Activated CD4-positive, alpha-beta T cell treated with anti-CD3 and anti-CD28 coated beads for 36 hours (primary cell): Measurements from ENCODE around the gene PRLHR. TPM values are rescaled to one million over a fixed set of nuclear protein-coding genes. Genes with fewer than 3 reads are reported as not detected.

ENCODE experiments used
- ATAC-seq: fragments of 200-7000 bp; cut with Tn5 transposase; one replicate; pipeline ENCODE4 v1.10.0; 2021; ENCODE audit warnings: mild to moderate bottlenecking, moderate library complexity
- CTCF ChIA-PET: fragments of 350-600 bp; sonication (Branson Sonifier 250); formaldehyde crosslinking; loops from one replicate; lab custom pipeline; 2021; ENCODE audit warnings: antibody characterized with exemption; lab: Charles Lee
- POLR2A ChIA-PET: fragments of 350-600 bp; sonication (Branson Sonifier 250); formaldehyde crosslinking; loops from one replicate; lab custom pipeline; 2021; ENCODE audit warnings: antibody characterized with exemption, inconsistent platforms; lab: Charles Lee
- DNase-seq: peaks from one replicate; pipeline ENCODE4 v3.0.0-alpha.2; 2020
- H3K27ac Mint-ChIP-seq: one replicate; pipeline ENCODE4 v1.8.0; 2021; ENCODE audit warnings: mixed read lengths
- H3K27me3 Mint-ChIP-seq: one replicate; pipeline ENCODE4 v1.8.0; 2021; ENCODE audit warnings: mixed read lengths
- H3K36me3 Mint-ChIP-seq: one replicate; pipeline ENCODE4 v1.8.0; 2021; ENCODE audit warnings: low read depth, mixed read lengths
- H3K4me1 Mint-ChIP-seq: one replicate; pipeline ENCODE4 v1.8.0; 2021; ENCODE audit warnings: mixed read lengths
- H3K4me3 Mint-ChIP-seq: one replicate; pipeline ENCODE4 v1.8.0; 2021; ENCODE audit warnings: mild to moderate bottlenecking, moderate library complexity, mixed read lengths
- H3K9me3 Mint-ChIP-seq: one replicate; pipeline ENCODE4 v1.8.0; 2021; ENCODE audit warnings: low read depth, mixed read lengths
- intact Hi-C, 2 experiments: fragments of 100-400 bp; cut with DNase I in 1 of 2; cut with micrococcal nuclease in 1 of 2; formaldehyde crosslinking; loops; one replicate each; pipeline versions ENCODE4 v1.14.2 to v1.15.1; 2022 to 2024; cut with DNase I, micrococcal nuclease
- total RNA-seq, 2 experiments: library from RNA; stranded (reverse); gene quantifications; one replicate each; pipeline ENCODE4 v1.2.3, GENCODE V29; 2021

PRLHR gene
- total RNA-seq, result not detected

DNA sequence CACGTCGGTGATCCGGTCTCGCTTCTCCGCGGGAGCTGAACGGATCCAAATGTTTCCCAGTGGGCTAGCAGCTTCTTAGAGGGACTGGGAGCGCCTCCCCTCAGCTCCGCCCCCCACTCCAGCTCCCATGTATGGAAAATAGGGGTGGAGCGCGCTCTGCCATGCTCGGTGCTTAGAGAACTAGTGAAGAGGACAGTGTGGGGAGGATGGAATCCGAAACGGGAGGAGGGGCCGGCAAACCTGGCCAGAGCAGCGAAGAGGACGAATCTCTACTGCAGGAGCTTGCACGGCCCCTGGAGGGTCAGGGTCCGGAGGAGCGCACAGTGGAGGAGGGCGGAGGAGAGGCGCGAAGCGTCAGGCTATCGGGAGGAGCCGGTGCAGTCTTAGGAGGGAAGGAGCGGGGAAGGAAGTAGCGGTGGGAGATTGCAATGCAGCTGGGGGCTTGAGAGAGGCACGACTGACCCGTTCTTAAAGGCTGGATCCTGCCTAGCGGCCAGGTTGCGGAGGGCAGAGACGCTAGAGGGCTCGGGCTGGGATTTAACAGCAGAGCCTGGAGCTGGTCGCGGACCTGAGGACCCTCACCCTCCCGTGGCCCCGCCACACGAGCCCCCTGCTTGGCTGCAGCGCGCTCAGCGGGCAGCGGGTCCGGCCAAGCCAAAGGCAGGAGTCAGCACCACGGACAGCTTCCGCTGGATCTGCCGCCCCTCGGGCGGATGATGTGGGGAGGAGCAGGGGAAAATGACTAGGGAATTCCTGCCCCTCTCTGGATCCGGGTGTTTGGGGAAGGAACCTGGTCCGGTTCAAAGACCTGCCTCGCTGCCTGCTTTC is at the start of gene PRLHR:
Gene PRLHR (minus strand): TSS at position 51 of the 828 bp plus-strand sequence. CDS start 404 bp downstream, outside the sequence.
- peak; percentile 37 for DNase-seq
- Mint-ChIP-seq H3K27me3 (peaks cover 52% of the 10 kb centered on the region), H3K27ac (no peak within 1 kb of the TSS), H3K4me3 (no peak within 1 kb of the TSS), H3K4me1 (peaks cover 12% of the 10 kb centered on the region), H3K36me3 (peaks cover 2% of the 10 kb centered on the region), H3K9me3 (peaks cover 1% of the 10 kb centered on the region)
- intact Hi-C loops, result no loop called here
- ChIA-PET CTCF (interaction anchor here (1.0 kb wide), 1 partner anchor 18 kb away, joined by 3 read pairs; no protein-coding TSS in a partner anchor), POLR2A (interaction anchor here (0.7 kb wide), 1 partner anchor 124 kb away, joined by 9 read pairs; no protein-coding TSS in a partner anchor)
- no peak for ATAC-seq

DNA sequence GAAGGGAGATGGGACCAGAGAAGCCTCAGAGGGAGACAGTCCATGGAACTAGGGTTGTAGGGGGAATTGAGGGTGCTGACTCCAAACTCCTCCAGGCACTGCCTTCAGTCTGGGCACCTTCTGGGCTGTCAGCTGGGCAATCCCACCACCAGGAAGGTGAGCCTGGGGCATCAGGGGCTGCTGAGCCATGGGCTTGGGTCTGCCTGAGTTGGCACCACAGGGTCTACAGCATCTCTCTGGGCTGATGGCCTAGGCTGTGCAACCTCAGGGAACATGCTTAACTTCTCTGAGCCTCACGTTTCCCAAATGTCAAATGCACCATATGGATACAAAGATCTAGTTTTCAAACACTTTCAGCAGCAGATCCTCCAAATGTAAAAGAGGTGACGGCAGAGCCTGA is 46.8 kb upstream of the PRLHR start:
- Mint-ChIP-seq H3K4me3 (no peak overlapping the region), H3K27ac (no peak overlapping the region), H3K4me1 (no peaks in the 10 kb centered on the region), H3K9me3 (peaks cover 10% of the 10 kb centered on the region), H3K36me3 (peaks cover 5% of the 10 kb centered on the region), H3K27me3 (no peaks in the 10 kb centered on the region)
- POLR2A ChIA-PET, result no interaction called here
- ATAC-seq, result no peak
- intact Hi-C loops, result no loop called here
- no peak for DNase-seq
- CTCF ChIA-PET, result no interaction called here

GRCh38 chr10:118638680-118639079 is 43.2 kb upstream of the PRLHR start:
- Mint-ChIP-seq H3K9me3 (peaks cover 10% of the 10 kb centered on the region), H3K4me1 (no peaks in the 10 kb centered on the region), H3K27me3 (no peaks in the 10 kb centered on the region), H3K36me3 (peaks cover 5% of the 10 kb centered on the region), H3K4me3 (no peak overlapping the region), H3K27ac (no peak overlapping the region)
- intact Hi-C loops, result no loop called here
- ChIA-PET CTCF (no interaction called here), POLR2A (no interaction called here)
- ATAC-seq (no peak), DNase-seq (no peak)

DNA sequence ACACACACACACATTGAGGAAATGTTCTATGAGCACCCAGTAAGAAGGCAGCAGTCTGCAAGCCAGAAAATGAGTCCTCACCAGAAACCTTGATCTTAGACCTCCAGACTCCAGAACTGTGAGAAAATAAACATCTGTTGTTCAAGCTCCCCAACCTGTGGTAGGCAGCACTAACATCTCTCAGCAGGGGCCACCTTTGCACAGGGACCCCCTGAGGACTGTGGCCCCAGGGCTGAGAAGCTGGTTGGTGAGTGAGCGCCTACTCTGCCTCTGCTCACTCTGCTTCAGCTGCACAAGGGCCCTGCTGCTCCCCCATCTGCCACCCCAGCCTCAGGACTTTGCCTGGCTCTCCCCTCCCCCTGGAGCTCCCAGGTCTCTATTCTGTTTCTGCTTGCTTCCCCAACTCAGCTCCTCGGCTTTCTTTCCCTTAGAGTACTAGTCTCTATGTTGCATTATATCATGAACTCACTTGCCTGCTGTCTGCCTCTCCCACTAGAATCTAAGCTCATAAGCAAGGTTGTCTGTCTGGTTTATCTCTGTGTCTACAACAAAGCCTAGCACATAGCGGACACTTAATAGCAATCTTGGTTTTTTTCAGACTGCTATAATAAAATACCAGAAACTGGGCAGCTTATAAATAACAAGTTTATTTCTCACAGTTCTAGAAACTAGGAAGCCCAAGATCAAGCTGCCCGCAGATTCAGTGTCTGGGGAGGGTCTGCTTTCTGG is 40.4 kb upstream of the PRLHR start:
- POLR2A ChIA-PET, result no interaction called here

DNA sequence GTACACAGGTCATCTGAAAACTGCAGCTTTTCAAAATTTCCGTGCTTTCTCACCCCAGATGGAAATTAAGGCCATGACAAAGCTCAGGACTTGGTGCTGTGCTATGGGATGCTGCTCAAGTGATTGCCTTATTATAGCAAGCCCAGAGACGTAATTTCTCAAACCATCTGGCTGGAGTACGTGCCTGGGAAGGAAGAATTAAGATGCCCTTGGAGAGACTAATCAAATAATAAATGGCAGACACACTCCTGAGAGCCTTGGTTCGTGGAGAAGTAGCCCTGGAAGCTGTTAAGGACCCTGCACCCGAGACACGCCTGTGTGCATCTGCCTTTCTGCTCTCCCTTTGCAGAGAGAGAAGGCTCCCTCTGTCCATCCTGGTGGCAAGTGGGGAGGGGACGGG is 38.3 kb upstream of the PRLHR start:
- Mint-ChIP-seq H3K4me1 (no peaks in the 10 kb centered on the region), H3K27ac (no peak overlapping the region), H3K9me3 (no peaks in the 10 kb centered on the region), H3K36me3 (no peaks in the 10 kb centered on the region), H3K4me3 (no peak overlapping the region), H3K27me3 (no peaks in the 10 kb centered on the region)
- ChIA-PET POLR2A (no interaction called here), CTCF (interaction anchor here (1.0 to 1.3 kb wide), 2 partner anchors 11 to 134 kb away, joined by 3 read pairs; no protein-coding TSS in a partner anchor)
- ATAC-seq (no peak), DNase-seq (no peak)
- intact Hi-C loops, result no loop called here

More for the DNA sequence above, 40.4 kb upstream of the PRLHR start:
- no peaks in the 10 kb centered on the region for H3K4me1 Mint-ChIP-seq
- no peak for DNase-seq
- H3K9me3 Mint-ChIP-seq, result peaks cover 10% of the 10 kb centered on the region
- peaks cover 5% of the 10 kb centered on the region for H3K36me3 Mint-ChIP-seq
- CTCF ChIA-PET, result interaction anchor here (0.8 to 1.1 kb wide), 3 partner anchors 9 to 20 kb away, joined by 3 to 4 read pairs (median 4); no protein-coding TSS in a partner anchor
- H3K4me3 Mint-ChIP-seq, result no peak overlapping the region
- no peaks in the 10 kb centered on the region for H3K27me3 Mint-ChIP-seq
- intact Hi-C loops, result no loop called here
- no peak for ATAC-seq
- H3K27ac Mint-ChIP-seq, result no peak overlapping the region

- Mint-ChIP-seq H3K9me3 (no peaks in the 10 kb centered on the region), H3K4me1 (no peaks in the 10 kb centered on the region), H3K4me3 (no peak overlapping the region), H3K36me3 (no peaks in the 10 kb centered on the region), H3K27ac (no peak overlapping the region), H3K27me3 (no peaks in the 10 kb centered on the region)
- POLR2A ChIA-PET, result no interaction called here
- DNase-seq, result no peak
- no peak for ATAC-seq
- CTCF ChIA-PET, result interaction anchor here (0.9 kb wide), 1 partner anchor 14 kb away, joined by 3 read pairs; no protein-coding TSS in a partner anchor
- intact Hi-C loops, result no loop called here
Observed at GRCh38 chr10:118629211-118629610, 33.8 kb upstream of the PRLHR start.

GRCh38 chr10:118628397-118628796 is 32.9 kb upstream of the PRLHR start:
- no peak overlapping the region for H3K27ac Mint-ChIP-seq
- H3K36me3 Mint-ChIP-seq, result no peaks in the 10 kb centered on the region
- H3K9me3 Mint-ChIP-seq, result no peaks in the 10 kb centered on the region
- H3K27me3 Mint-ChIP-seq, result no peaks in the 10 kb centered on the region
- intact Hi-C loops, result no loop called here
- ATAC-seq (no peak), DNase-seq (no peak)
- H3K4me1 Mint-ChIP-seq, result no peaks in the 10 kb centered on the region
- no peak overlapping the region for H3K4me3 Mint-ChIP-seq
- CTCF ChIA-PET, result interaction anchor here (0.6 to 0.9 kb wide), 2 partner anchors 15 to 93 kb away, joined by 3 read pairs; no protein-coding TSS in a partner anchor
- POLR2A ChIA-PET, result no interaction called here

- DNase-seq (no peak), ATAC-seq (no peak)
- CTCF ChIA-PET, result interaction anchor here (0.6 to 1.3 kb wide), 4 partner anchors 9 to 176 kb away, joined by 3 to 5 read pairs (median 4); no protein-coding TSS in a partner anchor
- Mint-ChIP-seq H3K27me3 (no peaks in the 10 kb centered on the region), H3K9me3 (no peaks in the 10 kb centered on the region), H3K27ac (no peak overlapping the region), H3K4me3 (no peak overlapping the region), H3K4me1 (peaks cover under 1% of the 10 kb centered on the region), H3K36me3 (no peaks in the 10 kb centered on the region)
- intact Hi-C loops, result no loop called here
- POLR2A ChIA-PET, result no interaction called here
Observed at GRCh38 chr10:118626953-118627352, 31.5 kb upstream of the PRLHR start.

DNA sequence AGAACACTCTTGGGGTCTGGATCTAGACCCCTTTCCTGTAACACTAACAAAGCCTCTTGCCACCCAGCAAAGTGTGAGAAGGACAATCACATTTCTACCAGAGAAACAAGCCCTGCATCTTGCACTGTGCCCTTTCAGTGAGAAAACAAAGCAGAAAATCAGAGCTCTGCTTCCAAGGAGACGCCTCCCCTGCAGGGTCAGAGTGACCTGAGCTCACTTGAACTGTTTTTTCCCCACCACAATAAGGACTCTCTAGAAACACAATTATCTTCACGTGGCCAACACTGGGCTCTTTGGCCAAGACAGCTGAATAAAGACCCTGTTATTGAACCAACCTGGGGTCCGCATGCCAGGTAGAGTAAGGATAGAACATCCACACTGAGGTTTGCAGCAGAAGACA is 30.1 kb upstream of the PRLHR start:
- ATAC-seq (no peak), DNase-seq (no peak)
- intact Hi-C loops, result no loop called here
- no peaks in the 10 kb centered on the region for H3K9me3 Mint-ChIP-seq
- no peak overlapping the region for H3K27ac Mint-ChIP-seq
- ChIA-PET CTCF (no interaction called here), POLR2A (no interaction called here)
- H3K4me1 Mint-ChIP-seq, result peaks cover 13% of the 10 kb centered on the region
- H3K27me3 Mint-ChIP-seq, result no peaks in the 10 kb centered on the region
- H3K36me3 Mint-ChIP-seq, result no peaks in the 10 kb centered on the region
- H3K4me3 Mint-ChIP-seq, result no peak overlapping the region

GRCh38 chr10:118624747-118625146 is 29.3 kb upstream of the PRLHR start:
- H3K27me3 Mint-ChIP-seq, result no peaks in the 10 kb centered on the region
- peaks cover 15% of the 10 kb centered on the region for H3K4me1 Mint-ChIP-seq
- ChIA-PET CTCF (interaction anchor here (1.2 kb wide), 1 partner anchor 56 kb away, joined by 3 read pairs; no protein-coding TSS in a partner anchor), POLR2A (no interaction called here)
- DNase-seq (no peak), ATAC-seq (no peak)
- no peaks in the 10 kb centered on the region for H3K9me3 Mint-ChIP-seq
- no peaks in the 10 kb centered on the region for H3K36me3 Mint-ChIP-seq
- no peak overlapping the region for H3K4me3 Mint-ChIP-seq
- H3K27ac Mint-ChIP-seq, result no peak overlapping the region
- intact Hi-C loops, result no loop called here

GRCh38 chr10:118621304-118621942 is 26.0 kb upstream of the PRLHR start:
- ATAC-seq (peak; percentile 92), DNase-seq (peak; percentile 65)
- H3K4me3 Mint-ChIP-seq, result no peak overlapping the region
- H3K27me3 Mint-ChIP-seq, result no peaks in the 10 kb centered on the region
- ChIA-PET POLR2A (interaction anchor here (0.7 kb wide), 1 partner anchor 16 kb away, joined by 9 read pairs; no protein-coding TSS in a partner anchor), CTCF (interaction anchor here (0.6 to 1.3 kb wide), 3 partner anchors 14 to 763 kb away, joined by 3 to 4 read pairs (median 3); no protein-coding TSS in a partner anchor)
- peaks cover 15% of the 10 kb centered on the region for H3K4me1 Mint-ChIP-seq
- intact Hi-C loops, result no loop called here
- H3K36me3 Mint-ChIP-seq, result no peaks in the 10 kb centered on the region
- H3K9me3 Mint-ChIP-seq, result no peaks in the 10 kb centered on the region
- peak overlapping the region; percentile 45 for H3K27ac Mint-ChIP-seq
